B cell (primary cell): Measurements from ENCODE around the gene ETV3L.

Source experiments
- CTCF ChIP-seq: fragments of 200-600 bp; IDR thresholded peaks from one replicate; pipeline ENCODE4 v1.8.0; 2022; ENCODE audit warnings: antibody characterized with exemption, mild to moderate bottlenecking
- EZH2 ChIP-seq: IDR thresholded peaks from 2 replicates; pipeline ENCODE4 v1.6.1; 2012; ENCODE audit warnings: borderline replicate concordance, low read depth, mild to moderate bottlenecking, moderate library complexity, low read length; ENCODE audit not compliant: insufficient read depth, poor library complexity, severe bottlenecking

GRCh38 chr1:157110686-157111085 is 11.1 kb upstream of the ETV3L start:
- no peak for TF ChIP-seq CTCF
- TF ChIP-seq EZH2 = no peak
